Glomerular endothelial cell (primary cell): ENCODE measurements around the gene AXIN1. TPM values are rescaled to one million over a fixed set of nuclear protein-coding genes. Genes with fewer than 3 reads are reported as not detected.
"Not testable (repeated sequence)": the region's sequence is repeated elsewhere in the genome, so short reads cannot be mapped to it uniquely, and the experiment has no call there.

Experiments
- DNase-seq: peaks from one replicate; pipeline ENCODE4 v3.0.0-alpha.2; 2011; ENCODE audit warnings: low read depth, low spot score; ENCODE audit errors: extremely low read depth
- total RNA-seq: library from RNA; depleted of rRNA; stranded (reverse); fragments of >200 nt; gene quantifications from 2 replicates; pipeline ENCODE4 v1.2.3, GENCODE V29; 2015

Gene AXIN1
- total RNA-seq, 1 donor from 2014 or later: 28.5 TPM

GRCh38 chr16:381789-382717, 29.5 kb upstream of the AXIN1 start, which contains the start of gene PGAP6:
PGAP6 (minus strand) TSS chr16:381978; CDS start chr16:381821, 157 bp downstream.
- DNase-seq: no peak

GRCh38 chr16:381012-381788, 28.7 kb upstream of the AXIN1 start:
- no peak for DNase-seq

- DNase-seq: no peak
Measured at GRCh38 chr16:380762-381011, 28.2 kb upstream of the AXIN1 start.

GRCh38 chr16:379961-380761, 27.6 kb upstream of the AXIN1 start:
- no peak for DNase-seq

GRCh38 chr16:379183-379960, 26.8 kb upstream of the AXIN1 start:
- no peak for DNase-seq

GRCh38 chr16:378821-379182, 26.3 kb upstream of the AXIN1 start:
- no peak for DNase-seq

GRCh38 chr16:378113-378820, 25.7 kb upstream of the AXIN1 start:
- DNase-seq: not testable (repeated sequence)

GRCh38 chr16:377419-377951, 25.0 kb upstream of the AXIN1 start:
- no peak for DNase-seq

- DNase-seq: no peak
Measured at GRCh38 chr16:376817-377418, 24.4 kb upstream of the AXIN1 start.

GRCh38 chr16:375927-376816, 23.6 kb upstream of the AXIN1 start:
- no peak for DNase-seq

GRCh38 chr16:375212-375611, 22.7 kb upstream of the AXIN1 start:
- DNase-seq: no peak

- no peak for DNase-seq
Measured at GRCh38 chr16:374616-374926, 22.0 kb upstream of the AXIN1 start.

GRCh38 chr16:373848-374615, 21.5 kb upstream of the AXIN1 start:
- DNase-seq: no peak

- no peak for DNase-seq
Measured at GRCh38 chr16:373020-373598, 20.6 kb upstream of the AXIN1 start.

GRCh38 chr16:372302-372983, 19.9 kb upstream of the AXIN1 start:
- no peak for DNase-seq

- no peak for DNase-seq
Measured at GRCh38 chr16:371515-372301, 19.2 kb upstream of the AXIN1 start.
